HepG2 (cell line): ENCODE measurements around the gene KLF3. TPM values are rescaled to one million over a fixed set of nuclear protein-coding genes. Genes with fewer than 3 reads are reported as not detected.
A peak's percentile ranks its signal among the peaks of the same experiment; 100 is the strongest.

Experiments
- ATAC-seq: fragments of 200-7000 bp; cut with Tn5 transposase; 3 replicates; pipeline ENCODE4 v1.9.1; 2020; ENCODE audit warnings: mild to moderate bottlenecking, moderate library complexity
- BruUV-seq: library from RNA; stranded (reverse); fragments of 400-500 nt; replicated peaks from 2 replicates; lab custom pipeline; 2021; lab: Mats Ljungman, UMichigan
- CTCF ChIA-PET: fragments of 300-600 bp; formaldehyde crosslinking; extraction: SDS; loops from one replicate; lab custom pipeline; 2021; ENCODE audit warnings: low total read pairs, inconsistent platforms, low intra/inter-chr PET ratio; lab: Yijun Ruan, JAX
- POLR2A ChIA-PET: fragments of 350-600 bp; sonication (Branson Sonifier 250); formaldehyde crosslinking; loops from one replicate; lab custom pipeline; 2020; ENCODE audit warnings: antibody characterized with exemption, inconsistent platforms; lab: Yijun Ruan, JAX
- DNase-seq: peaks from one replicate; pipeline ENCODE4 v3.0.0-alpha.2; 2015; ENCODE audit warnings: low spot score
- FAIRE-seq: peaks from 3 replicates; lab custom pipeline; 2011; peaks lifted over from hg19 to GRCh38; lab: Jason Lieb, UNC
- H2AFZ ChIP-seq: one replicate; pipeline ENCODE4 v1.6.1; 2011; ENCODE audit warnings: low read length, inconsistent platforms
- H3K27ac ChIP-seq: fragments of 300-600 bp; 3 replicates; pipeline ENCODE4 v1.8.0; 2011; ENCODE audit warnings: mixed run types, mild to moderate bottlenecking, mixed read lengths, low read length, inconsistent platforms; ENCODE audit not compliant: insufficient read depth; ENCODE audit errors: extremely low read length
- H3K27me3 ChIP-seq, 2 experiments: fragments of 200-600 bp in 1 of 2; 2 replicates in 1 of 2; 3 replicates in 1 of 2; pipeline versions ENCODE4 v1.6.0 to v1.8.0; 2011; ENCODE audit warnings: low read length in 2 of 2, mild to moderate bottlenecking in 2 of 2, moderate library complexity in 2 of 2, inconsistent platforms in 1 of 2; ENCODE audit not compliant: insufficient read depth in 2 of 2, control insufficient read depth in 1 of 2
- H3K36me3 ChIP-seq, 2 experiments: fragments of 200-600 bp in 1 of 2; replicated peaks in 1 of 2; 2 replicates in 1 of 2; 3 replicates in 1 of 2; pipeline versions ENCODE4 v1.5.1 to v1.8.0; 2011; ENCODE audit warnings: low read length in 2 of 2, inconsistent platforms in 1 of 2; ENCODE audit not compliant: insufficient read depth in 2 of 2, control insufficient read depth in 1 of 2
- H3K4me1 ChIP-seq: 2 replicates; pipeline ENCODE4 v1.5.1; 2012; ENCODE audit warnings: low read length, inconsistent platforms; ENCODE audit not compliant: insufficient read depth
- H3K4me2 ChIP-seq: 2 replicates; pipeline ENCODE4 v1.6.0; 2011; ENCODE audit warnings: low read depth, low read length, inconsistent platforms
- H3K4me3 ChIP-seq, 3 experiments: fragments of 200-600 bp in 1 of 3; sonication (generic), shearing (Covaris generic) in 1 of 3; replicated peaks in 1 of 3; 2 replicates each; pipeline ENCODE4 v1.5.1; 2011 to 2016; ENCODE audit warnings: low read length in 3 of 3, inconsistent platforms in 2 of 3, low read depth in 2 of 3, mild to moderate bottlenecking in 2 of 3, control low read depth in 1 of 3, mixed read lengths in 1 of 3; ENCODE audit not compliant: insufficient read depth in 1 of 3
- H3K79me2 ChIP-seq: one replicate; pipeline ENCODE4 v1.6.1; 2011; ENCODE audit warnings: low read length, inconsistent platforms; ENCODE audit not compliant: insufficient read depth
- H3K9ac ChIP-seq: 2 replicates; pipeline ENCODE4 v1.6.0; 2011; ENCODE audit warnings: mild to moderate bottlenecking, low read depth, low read length, inconsistent platforms; ENCODE audit not compliant: insufficient read depth
- H3K9me3 ChIP-seq: 2 replicates; pipeline ENCODE4 v1.5.1; 2012; ENCODE audit warnings: mild to moderate bottlenecking, low read length
- H4K20me1 ChIP-seq: 2 replicates; pipeline ENCODE4 v1.6.0; 2011; ENCODE audit warnings: inconsistent platforms, mild to moderate bottlenecking, low read length, moderate library complexity; ENCODE audit not compliant: insufficient read depth
- DPF2 ChIP-seq: sonication (generic); formaldehyde crosslinking; IDR thresholded peaks from 2 replicates; pipeline ENCODE4 v1.4.0; 2020; ENCODE audit warnings: mild to moderate bottlenecking, low read depth, missing genetic modification reagents, borderline replicate concordance
- GABPB1 ChIP-seq: IDR thresholded peaks from 2 replicates; pipeline ENCODE4 v1.6.1; 2016; ENCODE audit warnings: mild to moderate bottlenecking, missing genetic modification reagents, moderate library complexity, missing compliant biosample characterization
- ISL2 ChIP-seq: sonication (generic); formaldehyde crosslinking; IDR thresholded peaks from 2 replicates; pipeline ENCODE4 v1.5.0; 2020; ENCODE audit warnings: missing genetic modification reagents
- KAT8 ChIP-seq: IDR thresholded peaks from 2 replicates; pipeline ENCODE4 v1.6.1; 2016; ENCODE audit warnings: missing genetic modification reagents, missing compliant biosample characterization
- ZNF335 ChIP-seq: sonication (generic); formaldehyde crosslinking; IDR thresholded peaks from 2 replicates; pipeline ENCODE4 v1.4.0; 2020; ENCODE audit warnings: missing genetic modification reagents
- WGBS: methylation state at CpG from one replicate; pipeline ENCODE4 v1.1.6; 2017; ENCODE audit warnings: low lambda C conversion rate; 5-methylcytosine and 5-hydroxymethylcytosine counted together
- in situ Hi-C: cut with HindIII; loops from 2 replicates; pipeline ENCODE4 v1.10.0; 2017; ENCODE audit warnings: low pct_unique_long_range_greater_than_20kb; ENCODE audit not compliant: extremely low pct_ligation_motif_present
- intact Hi-C: fragments of 100-400 bp; cut with micrococcal nuclease; formaldehyde crosslinking; loops from one replicate; pipeline ENCODE4 v1.10.0; 2022; ENCODE audit not compliant: unreplicated experiment
- polyA plus RNA-seq, 8 experiments: library from polyadenylated mRNA; depleted of rRNA in 3 of 8; stranded (reverse) in 7 of 8; unstranded in 1 of 8; fragments of >200 nt; fragmentation: Illumina TruSeq in 4 of 8; extraction: Trizol in 4 of 8; gene quantifications; 2 replicates each; pipeline versions ENCODE4 v1.2.1 to v1.2.3, GENCODE V29; 2011 to 2016; ENCODE audit warnings: low read depth in 4 of 8, missing spikeins in 1 of 8, mixed read lengths in 1 of 8; ENCODE audit not compliant: insufficient read depth in 1 of 8
- total RNA-seq, 5 experiments: library from RNA; depleted of rRNA; stranded (reverse); fragments of >200 nt; fragmentation: Illumina TruSeq; extraction: Trizol; gene quantifications; 2 replicates each; pipeline ENCODE4 v1.2.3, GENCODE V29; 2016; ENCODE audit warnings: low read depth in 1 of 5
- TF ChIP-seq, protein P1 (sequence below): sonication (generic); formaldehyde crosslinking; IDR thresholded peaks from 2 replicates; pipeline ENCODE4 v1.4.0; 2020; ENCODE audit warnings: mild to moderate bottlenecking, low read depth, missing genetic modification reagents
- TF ChIP-seq, protein P2 (sequence below): IDR thresholded peaks from 2 replicates; pipeline ENCODE4 v1.6.1; 2018; ENCODE audit warnings: missing genetic modification reagents
- TF ChIP-seq, protein P3 (sequence below): sonication (generic); formaldehyde crosslinking; IDR thresholded peaks from 2 replicates; pipeline ENCODE4 v1.5.0; 2020; ENCODE audit warnings: mild to moderate bottlenecking, missing genetic modification reagents, borderline replicate concordance
- TF ChIP-seq, protein P4 (sequence below): conservative IDR thresholded peaks from 2 replicates; pipeline ENCODE4 v1.6.1; 2018; ENCODE audit warnings: missing genetic modification reagents
- TF ChIP-seq, protein P5 (sequence below): sonication (generic); formaldehyde crosslinking; IDR thresholded peaks from 2 replicates; pipeline ENCODE4 v1.4.0; 2020; ENCODE audit warnings: mild to moderate bottlenecking, missing genetic modification reagents
- TF ChIP-seq, protein P6 (sequence below): sonication (generic); formaldehyde crosslinking; IDR thresholded peaks from 2 replicates; pipeline ENCODE4 v1.9.0; 2021; ENCODE audit warnings: missing genetic modification reagents, mild to moderate bottlenecking, borderline replicate concordance

The KLF3 gene
- total and polyA plus RNA-seq, 2 of the 13 experiments (the other 11 are each of a cell fraction or from before 2014, with no cell fraction given) = 29.1 to 37.8 TPM

DNA sequence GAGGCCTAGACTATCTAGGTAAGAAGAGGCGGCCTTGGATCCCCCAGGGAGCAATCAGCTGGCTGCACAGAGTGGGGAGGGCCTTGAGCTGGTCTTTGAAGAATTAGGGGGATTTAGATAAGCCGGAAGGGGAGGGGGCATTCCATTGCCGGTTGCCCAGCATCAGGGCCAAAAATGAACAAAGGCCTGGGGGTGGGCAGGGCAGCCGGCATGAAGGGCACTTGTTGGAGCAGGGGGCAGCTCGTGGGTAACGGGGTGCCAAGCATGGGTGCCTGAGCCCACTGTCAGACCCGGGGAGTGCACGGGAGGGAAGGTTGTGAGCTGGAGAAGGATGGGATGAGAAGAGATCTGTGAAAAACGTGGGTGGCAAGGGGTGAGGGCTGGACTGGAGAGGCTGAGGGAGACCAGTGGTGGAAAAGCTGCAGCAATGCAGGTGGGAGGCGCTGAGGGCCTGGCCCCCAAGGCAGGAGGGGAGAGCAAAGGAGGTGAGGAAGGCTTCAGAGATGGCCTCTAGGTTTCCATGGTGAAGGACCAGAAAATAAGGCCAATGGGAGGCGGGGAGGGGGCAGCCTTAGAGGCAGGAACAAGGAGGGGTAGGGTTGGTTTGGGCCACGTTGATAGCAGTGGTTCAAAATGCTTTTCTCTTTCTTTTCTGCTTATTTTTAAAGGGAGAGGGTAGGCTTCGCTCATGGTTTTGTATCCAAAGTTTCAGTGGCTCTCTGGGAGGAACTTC is 8.6 kb downstream of the KLF3 start:
- no peak overlapping the region for H2AFZ ChIP-seq
- H4K20me1 ChIP-seq = peaks cover 27% of the 10 kb centered on the region
- in situ Hi-C loops (loop anchor here (5.0 kb wide), 3 partner anchors 355 to 595 kb away; no protein-coding TSS in a partner anchor), intact Hi-C loops (loop anchor here (5.0 to 10.0 kb wide), 2 partner anchors 248 to 285 kb away; no protein-coding TSS in a partner anchor)
- peaks cover 97% of the 10 kb centered on the region for H3K79me2 ChIP-seq
- no peaks in the 10 kb centered on the region for H3K27me3 ChIP-seq
- peak overlapping the region; percentile 78 for H3K27ac ChIP-seq
- H3K4me3 ChIP-seq = peak overlapping the region; percentile 22 to 55 (median 34); a peak in 4 of 6 replicates
- peaks cover 93% of the 10 kb centered on the region for H3K4me1 ChIP-seq
- H3K4me2 ChIP-seq = peak overlapping the region; percentile 81
- CTCF ChIA-PET = no interaction called here
- peak; percentile 71 for DNase-seq
- peak; percentile 47 for ATAC-seq
- no TSS peak for BruUV-seq
- FAIRE-seq = no peak
- WGBS = 8% methylated on average over 11 of the region's 13 CpGs
- H3K9ac ChIP-seq = peak overlapping the region; percentile 60
- no peaks in the 10 kb centered on the region for H3K9me3 ChIP-seq
- POLR2A ChIA-PET = interaction anchor here (0.8 to 1.5 kb wide), 6 partner anchors 10 to 540 kb away, joined by 3 to 6 read pairs (median 4); no protein-coding TSS in a partner anchor
- H3K36me3 ChIP-seq = peaks cover 1 to 4% of the 10 kb centered on the region in 2 experiments
- no peak for TF ChIP-seq KAT8
- no peak for TF ChIP-seq ZNF335 (CRISPR knock-in tag)
- peak; percentile 44; the same call in 1 of the 2 replicates for TF ChIP-seq DPF2
- TF ChIP-seq, protein P1, sequence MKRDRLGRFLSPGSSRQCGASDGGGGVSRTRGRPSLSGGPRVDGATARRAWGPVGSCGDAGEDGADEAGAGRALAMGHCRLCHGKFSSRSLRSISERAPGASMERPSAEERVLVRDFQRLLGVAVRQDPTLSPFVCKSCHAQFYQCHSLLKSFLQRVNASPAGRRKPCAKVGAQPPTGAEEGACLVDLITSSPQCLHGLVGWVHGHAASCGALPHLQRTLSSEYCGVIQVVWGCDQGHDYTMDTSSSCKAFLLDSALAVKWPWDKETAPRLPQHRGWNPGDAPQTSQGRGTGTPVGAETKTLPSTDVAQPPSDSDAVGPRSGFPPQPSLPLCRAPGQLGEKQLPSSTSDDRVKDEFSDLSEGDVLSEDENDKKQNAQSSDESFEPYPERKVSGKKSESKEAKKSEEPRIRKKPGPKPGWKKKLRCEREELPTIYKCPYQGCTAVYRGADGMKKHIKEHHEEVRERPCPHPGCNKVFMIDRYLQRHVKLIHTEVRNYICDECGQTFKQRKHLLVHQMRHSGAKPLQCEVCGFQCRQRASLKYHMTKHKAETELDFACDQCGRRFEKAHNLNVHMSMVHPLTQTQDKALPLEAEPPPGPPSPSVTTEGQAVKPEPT (CRISPR knock-in tag) = no peak
- TF ChIP-seq, protein P2, sequence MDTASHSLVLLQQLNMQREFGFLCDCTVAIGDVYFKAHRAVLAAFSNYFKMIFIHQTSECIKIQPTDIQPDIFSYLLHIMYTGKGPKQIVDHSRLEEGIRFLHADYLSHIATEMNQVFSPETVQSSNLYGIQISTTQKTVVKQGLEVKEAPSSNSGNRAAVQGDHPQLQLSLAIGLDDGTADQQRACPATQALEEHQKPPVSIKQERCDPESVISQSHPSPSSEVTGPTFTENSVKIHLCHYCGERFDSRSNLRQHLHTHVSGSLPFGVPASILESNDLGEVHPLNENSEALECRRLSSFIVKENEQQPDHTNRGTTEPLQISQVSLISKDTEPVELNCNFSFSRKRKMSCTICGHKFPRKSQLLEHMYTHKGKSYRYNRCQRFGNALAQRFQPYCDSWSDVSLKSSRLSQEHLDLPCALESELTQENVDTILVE = no peak
- TF ChIP-seq ISL2 = peak; percentile 68
- TF ChIP-seq, protein P3, sequence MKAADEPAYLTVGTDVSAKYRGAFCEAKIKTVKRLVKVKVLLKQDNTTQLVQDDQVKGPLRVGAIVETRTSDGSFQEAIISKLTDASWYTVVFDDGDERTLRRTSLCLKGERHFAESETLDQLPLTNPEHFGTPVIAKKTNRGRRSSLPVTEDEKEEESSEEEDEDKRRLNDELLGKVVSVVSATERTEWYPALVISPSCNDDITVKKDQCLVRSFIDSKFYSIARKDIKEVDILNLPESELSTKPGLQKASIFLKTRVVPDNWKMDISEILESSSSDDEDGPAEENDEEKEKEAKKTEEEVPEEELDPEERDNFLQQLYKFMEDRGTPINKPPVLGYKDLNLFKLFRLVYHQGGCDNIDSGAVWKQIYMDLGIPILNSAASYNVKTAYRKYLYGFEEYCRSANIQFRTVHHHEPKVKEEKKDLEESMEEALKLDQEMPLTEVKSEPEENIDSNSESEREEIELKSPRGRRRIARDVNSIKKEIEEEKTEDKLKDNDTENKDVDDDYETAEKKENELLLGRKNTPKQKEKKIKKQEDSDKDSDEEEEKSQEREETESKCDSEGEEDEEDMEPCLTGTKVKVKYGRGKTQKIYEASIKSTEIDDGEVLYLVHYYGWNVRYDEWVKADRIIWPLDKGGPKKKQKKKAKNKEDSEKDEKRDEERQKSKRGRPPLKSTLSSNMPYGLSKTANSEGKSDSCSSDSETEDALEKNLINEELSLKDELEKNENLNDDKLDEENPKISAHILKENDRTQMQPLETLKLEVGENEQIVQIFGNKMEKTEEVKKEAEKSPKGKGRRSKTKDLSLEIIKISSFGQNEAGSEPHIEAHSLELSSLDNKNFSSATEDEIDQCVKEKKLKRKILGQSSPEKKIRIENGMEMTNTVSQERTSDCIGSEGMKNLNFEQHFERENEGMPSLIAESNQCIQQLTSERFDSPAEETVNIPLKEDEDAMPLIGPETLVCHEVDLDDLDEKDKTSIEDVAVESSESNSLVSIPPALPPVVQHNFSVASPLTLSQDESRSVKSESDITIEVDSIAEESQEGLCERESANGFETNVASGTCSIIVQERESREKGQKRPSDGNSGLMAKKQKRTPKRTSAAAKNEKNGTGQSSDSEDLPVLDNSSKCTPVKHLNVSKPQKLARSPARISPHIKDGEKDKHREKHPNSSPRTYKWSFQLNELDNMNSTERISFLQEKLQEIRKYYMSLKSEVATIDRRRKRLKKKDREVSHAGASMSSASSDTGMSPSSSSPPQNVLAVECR (CRISPR knock-in tag) = peak; percentile 25; the same call in 1 of the 2 replicates
- TF ChIP-seq GABPB1 (CRISPR knock-in tag) = 0 out of 2 replicates have a peak, but pooled peaks have one; percentile 25
- TF ChIP-seq, protein P4, sequence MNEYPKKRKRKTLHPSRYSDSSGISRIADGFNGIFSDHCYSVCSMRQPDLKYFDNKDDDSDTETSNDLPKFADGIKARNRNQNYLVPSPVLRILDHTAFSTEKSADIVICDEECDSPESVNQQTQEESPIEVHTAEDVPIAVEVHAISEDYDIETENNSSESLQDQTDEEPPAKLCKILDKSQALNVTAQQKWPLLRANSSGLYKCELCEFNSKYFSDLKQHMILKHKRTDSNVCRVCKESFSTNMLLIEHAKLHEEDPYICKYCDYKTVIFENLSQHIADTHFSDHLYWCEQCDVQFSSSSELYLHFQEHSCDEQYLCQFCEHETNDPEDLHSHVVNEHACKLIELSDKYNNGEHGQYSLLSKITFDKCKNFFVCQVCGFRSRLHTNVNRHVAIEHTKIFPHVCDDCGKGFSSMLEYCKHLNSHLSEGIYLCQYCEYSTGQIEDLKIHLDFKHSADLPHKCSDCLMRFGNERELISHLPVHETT = no peak
- TF ChIP-seq, protein P5, sequence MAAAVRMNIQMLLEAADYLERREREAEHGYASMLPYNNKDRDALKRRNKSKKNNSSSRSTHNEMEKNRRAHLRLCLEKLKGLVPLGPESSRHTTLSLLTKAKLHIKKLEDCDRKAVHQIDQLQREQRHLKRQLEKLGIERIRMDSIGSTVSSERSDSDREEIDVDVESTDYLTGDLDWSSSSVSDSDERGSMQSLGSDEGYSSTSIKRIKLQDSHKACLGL (CRISPR knock-in tag) = 0 out of 2 replicates have a peak, but pooled peaks have one; percentile 24
- TF ChIP-seq, protein P6, sequence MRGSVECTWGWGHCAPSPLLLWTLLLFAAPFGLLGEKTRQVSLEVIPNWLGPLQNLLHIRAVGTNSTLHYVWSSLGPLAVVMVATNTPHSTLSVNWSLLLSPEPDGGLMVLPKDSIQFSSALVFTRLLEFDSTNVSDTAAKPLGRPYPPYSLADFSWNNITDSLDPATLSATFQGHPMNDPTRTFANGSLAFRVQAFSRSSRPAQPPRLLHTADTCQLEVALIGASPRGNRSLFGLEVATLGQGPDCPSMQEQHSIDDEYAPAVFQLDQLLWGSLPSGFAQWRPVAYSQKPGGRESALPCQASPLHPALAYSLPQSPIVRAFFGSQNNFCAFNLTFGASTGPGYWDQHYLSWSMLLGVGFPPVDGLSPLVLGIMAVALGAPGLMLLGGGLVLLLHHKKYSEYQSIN (CRISPR knock-in tag) = no peak
